Activated T-cell treated with anti-CD3 and anti-CD28 coated beads, Interleukin-2, amount 50 U/mL, for 72 hours (primary cell): ENCODE data around the gene NEK1. TPM values are rescaled to one million over a fixed set of nuclear protein-coding genes. Genes with fewer than 3 reads are reported as not detected.

Experiments used
- ATAC-seq, 2 donors: fragments of 150-1000 bp; cut with Tn5 transposase; replicated peaks in 1 of 2; 2 replicates each; pipeline ENCODE4 v1.10.0; 2021; ENCODE audit warnings: moderate library complexity in 2 of 2, mild to moderate bottlenecking in 1 of 2
- DNase-seq, 2 donors: peaks; one replicate each; pipeline ENCODE4 v3.0.0; 2021 to 2022; ENCODE audit warnings: mixed read lengths in 1 of 2
- H3K27ac Mint-ChIP-seq: one replicate; pipeline ENCODE4 v1.8.0; 2022; ENCODE audit warnings: mild to moderate bottlenecking, moderate library complexity, mixed read lengths
- H3K27me3 Mint-ChIP-seq: one replicate; pipeline ENCODE4 v1.8.0; 2022; ENCODE audit warnings: low read depth, mixed read lengths
- H3K36me3 Mint-ChIP-seq, 2 donors: one replicate each; pipeline ENCODE4 v1.8.0; 2022; ENCODE audit warnings: mixed read lengths in 2 of 2, mild to moderate bottlenecking in 1 of 2; ENCODE audit not compliant: insufficient read depth in 2 of 2
- H3K4me1 Mint-ChIP-seq: one replicate; pipeline ENCODE4 v1.8.0; 2022; ENCODE audit warnings: low read depth, mixed read lengths
- H3K4me3 Mint-ChIP-seq, 2 donors: one replicate each; pipeline ENCODE4 v1.8.0; 2022; ENCODE audit warnings: mild to moderate bottlenecking in 2 of 2, mixed read lengths in 2 of 2, moderate library complexity in 2 of 2
- H3K9me3 Mint-ChIP-seq, 2 donors: one replicate each; pipeline ENCODE4 v1.8.0; 2022; ENCODE audit warnings: mixed read lengths in 2 of 2
- total RNA-seq, 2 donors: library from RNA; stranded (reverse); gene quantifications; one replicate each; pipeline ENCODE4 v1.2.3, GENCODE V29; 2022

Gene NEK1
- total RNA-seq, 2 donors from 2014 or later, result 15.1 to 15.7 TPM

DNA sequence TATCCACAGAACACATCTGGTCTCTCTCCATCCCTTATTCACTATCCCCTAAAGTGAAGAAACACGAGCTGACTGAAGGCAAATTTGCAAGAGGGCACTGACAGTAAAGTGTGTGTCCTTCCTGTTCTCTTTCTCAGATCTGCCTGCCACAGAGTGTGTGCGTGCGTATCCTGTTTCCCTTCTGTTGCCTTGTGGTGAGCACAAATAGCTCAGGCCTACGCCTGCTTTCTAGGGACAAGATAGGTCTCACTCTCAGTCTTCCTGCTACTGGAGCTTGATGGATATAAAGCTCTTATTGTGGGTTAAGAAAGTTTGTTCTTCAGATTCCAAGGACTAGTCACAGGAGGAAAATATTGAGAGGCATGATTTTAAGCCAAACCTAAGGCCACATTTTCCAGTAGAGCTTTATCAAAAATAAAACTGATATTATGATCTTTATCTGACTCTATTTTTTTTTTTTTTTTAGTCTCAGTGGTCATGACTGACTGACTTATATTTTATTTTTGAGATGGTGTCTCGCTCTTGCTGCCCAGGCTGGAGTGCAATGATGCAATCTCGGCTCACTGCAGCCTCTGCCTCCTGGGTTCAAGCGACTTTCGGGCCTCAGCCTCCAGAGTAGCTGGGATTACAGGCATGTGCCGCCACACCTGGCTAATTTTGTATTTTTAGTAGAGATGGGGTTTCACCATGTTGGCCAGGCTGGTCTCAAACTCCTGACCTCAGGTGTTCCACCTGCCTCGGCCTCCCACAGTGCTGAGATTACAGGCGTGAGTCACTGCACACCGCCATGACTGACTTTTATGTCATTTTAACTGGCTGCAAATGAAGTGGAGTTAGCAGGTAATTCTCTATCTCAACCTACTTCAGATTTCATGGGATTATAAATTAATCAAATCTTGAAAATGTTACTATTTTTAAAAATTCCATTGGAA is 201.3 kb downstream of the NEK1 start:
- DNase-seq (peak; percentile 58 to 60), ATAC-seq (peak; percentile 99)
- H3K27me3 Mint-ChIP-seq, result no peaks in the 10 kb centered on the region
- H3K4me3 Mint-ChIP-seq, result peak overlapping the region; percentile 44 to 51
- no peaks in the 10 kb centered on the region for H3K9me3 Mint-ChIP-seq
- no peaks in the 10 kb centered on the region for H3K36me3 Mint-ChIP-seq
- peak overlapping the region; percentile 12 for H3K27ac Mint-ChIP-seq
- peaks cover 30% of the 10 kb centered on the region for H3K4me1 Mint-ChIP-seq

DNA sequence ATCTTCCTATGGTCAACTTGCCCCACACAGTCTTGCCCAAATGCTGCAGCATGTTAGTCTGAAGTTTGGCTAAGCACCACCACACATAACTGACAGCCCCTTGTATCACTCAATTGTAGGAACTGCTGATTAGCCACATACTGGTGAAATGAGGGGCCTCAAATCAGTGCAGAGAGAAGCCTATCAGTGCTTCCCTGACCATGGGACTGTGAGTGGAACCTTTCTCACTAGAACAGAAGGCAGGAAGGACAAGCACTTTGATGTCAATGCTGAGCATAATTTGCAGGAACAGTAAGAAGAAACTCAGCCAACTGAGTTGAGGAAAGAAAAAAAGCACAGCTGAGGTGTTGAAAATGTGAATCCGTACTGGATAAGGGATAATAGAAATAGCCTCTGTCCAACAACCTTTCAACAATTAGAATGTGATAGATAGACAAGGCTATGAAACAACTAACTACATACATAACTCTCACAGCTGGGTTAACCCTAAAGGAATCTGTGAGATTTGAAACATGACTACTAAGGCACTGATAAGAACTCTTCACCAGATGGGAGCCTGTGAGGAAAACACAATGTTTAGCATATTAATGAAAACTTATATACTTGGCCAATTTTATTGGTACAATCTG is 205.1 kb downstream of the NEK1 start:
- no peak overlapping the region for H3K27ac Mint-ChIP-seq
- no peaks in the 10 kb centered on the region for H3K9me3 Mint-ChIP-seq
- no peaks in the 10 kb centered on the region for H3K27me3 Mint-ChIP-seq
- H3K4me1 Mint-ChIP-seq, result peaks cover 23% of the 10 kb centered on the region
- no peak overlapping the region for H3K4me3 Mint-ChIP-seq
- no peak for ATAC-seq
- no peak for DNase-seq
- no peaks in the 10 kb centered on the region for H3K36me3 Mint-ChIP-seq

DNA sequence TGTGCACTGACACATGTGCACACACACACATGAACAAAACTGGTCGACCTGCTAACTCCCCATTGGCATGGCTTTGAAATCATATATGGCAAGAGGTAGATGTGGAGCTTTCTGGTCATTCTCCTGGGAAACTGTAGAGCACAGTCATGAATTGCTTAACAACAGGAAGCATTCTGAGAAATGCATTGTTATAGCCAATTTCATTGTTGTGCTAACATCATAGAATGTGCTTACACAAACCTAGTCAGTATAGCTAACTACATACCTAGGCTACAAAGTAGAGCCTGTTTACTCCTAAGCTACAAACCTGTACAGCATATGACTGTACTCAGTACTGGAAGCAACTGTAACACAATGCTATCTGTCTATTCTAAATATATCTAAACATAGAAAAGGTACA is 207.4 kb downstream of the NEK1 start:
- Mint-ChIP-seq H3K4me3 (no peak overlapping the region), H3K4me1 (no peaks in the 10 kb centered on the region), H3K36me3 (peaks cover 0 to 2% of the 10 kb centered on the region in 2 donors), H3K9me3 (no peaks in the 10 kb centered on the region), H3K27me3 (no peaks in the 10 kb centered on the region), H3K27ac (no peak overlapping the region)
- ATAC-seq (no peak), DNase-seq (no peak)

DNA sequence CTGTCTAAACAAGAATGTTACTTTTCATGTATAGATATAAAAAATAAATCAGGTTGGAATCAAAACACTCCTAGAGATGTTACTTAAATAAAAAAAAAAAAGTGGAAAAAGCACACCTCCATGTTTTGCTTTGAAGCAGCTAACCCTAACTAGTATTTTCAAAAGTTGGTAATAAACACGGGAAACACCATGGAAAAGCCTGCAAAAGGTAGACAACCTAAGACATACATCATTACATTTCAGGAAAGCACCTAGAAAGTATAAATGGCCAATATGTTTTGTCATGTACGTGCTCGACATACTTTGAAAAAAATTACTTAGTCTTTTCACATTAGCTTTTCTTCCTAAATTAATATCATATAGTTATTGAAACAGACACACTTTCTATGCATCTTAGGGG is 211.6 kb downstream of the NEK1 start:
- H3K4me1 Mint-ChIP-seq, result no peaks in the 10 kb centered on the region
- no peaks in the 10 kb centered on the region for H3K9me3 Mint-ChIP-seq
- no peak for DNase-seq
- no peak overlapping the region for H3K27ac Mint-ChIP-seq
- no peaks in the 10 kb centered on the region for H3K27me3 Mint-ChIP-seq
- H3K36me3 Mint-ChIP-seq, result peaks cover 0 to 4% of the 10 kb centered on the region in 2 donors
- ATAC-seq, result no peak
- H3K4me3 Mint-ChIP-seq, result no peak overlapping the region

DNA sequence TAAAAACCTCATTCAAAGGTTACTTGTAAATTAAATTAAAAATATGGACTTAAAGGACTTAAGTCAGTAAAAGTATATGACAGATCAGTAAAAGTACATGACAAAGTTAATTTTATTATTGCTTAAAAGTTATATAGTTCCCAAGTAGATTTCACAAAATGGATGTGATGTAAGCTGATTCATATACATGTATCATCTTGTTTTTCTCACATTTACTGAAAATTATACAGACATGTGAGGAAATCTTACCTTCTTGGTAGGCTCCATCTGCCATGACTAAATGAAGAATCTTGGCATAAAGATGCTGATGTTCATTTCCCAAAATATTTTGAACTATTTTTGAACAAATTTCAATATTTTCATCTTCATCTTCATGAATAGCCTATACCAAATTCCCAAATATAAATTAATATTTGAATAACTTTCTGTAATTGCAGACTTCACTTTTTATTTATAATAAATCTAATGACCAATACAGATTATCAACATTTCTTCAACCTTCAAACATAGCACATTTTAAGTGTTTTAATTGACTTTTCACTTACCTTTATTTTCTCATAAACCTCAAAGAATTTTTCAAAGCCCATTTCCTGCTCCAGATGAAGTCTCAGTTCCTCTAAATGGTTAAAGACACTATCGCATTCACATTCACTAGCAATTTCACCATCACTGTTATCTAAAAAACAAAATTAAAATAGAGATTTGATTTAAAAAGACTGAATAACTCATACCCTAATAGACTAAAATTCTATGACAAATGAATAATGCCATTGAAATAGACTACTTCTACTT is 212.2 kb downstream of the NEK1 start:
- Mint-ChIP-seq H3K27me3 (no peaks in the 10 kb centered on the region), H3K36me3 (peaks cover 1 to 4% of the 10 kb centered on the region in 2 donors), H3K27ac (no peak overlapping the region), H3K4me1 (no peaks in the 10 kb centered on the region), H3K4me3 (no peak overlapping the region), H3K9me3 (no peaks in the 10 kb centered on the region)
- DNase-seq, result no peak
- ATAC-seq, result no peak

DNA sequence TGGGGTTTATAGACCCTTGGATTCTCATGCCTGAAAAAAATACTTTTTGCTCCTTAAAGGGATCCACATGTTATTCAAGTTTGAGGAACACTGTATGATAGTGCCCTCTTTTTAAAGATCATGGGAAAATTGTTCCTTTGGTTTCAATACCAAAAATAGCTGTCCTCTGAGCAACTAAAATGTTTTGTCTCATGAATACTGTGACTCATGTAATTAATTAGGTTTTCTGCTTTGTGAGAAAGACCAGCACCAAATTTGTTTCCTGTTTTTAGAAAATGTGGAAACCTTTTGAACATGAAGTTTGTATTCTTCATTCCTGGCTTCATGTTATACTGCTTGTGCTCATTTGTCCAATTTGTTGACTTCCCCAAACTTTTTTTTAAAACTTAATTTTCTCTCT is 214.1 kb downstream of the NEK1 start:
- Mint-ChIP-seq H3K27ac (no peak overlapping the region), H3K4me3 (no peak overlapping the region), H3K36me3 (peaks cover 2 to 4% of the 10 kb centered on the region in 2 donors), H3K27me3 (no peaks in the 10 kb centered on the region), H3K4me1 (no peaks in the 10 kb centered on the region), H3K9me3 (no peaks in the 10 kb centered on the region)
- ATAC-seq (no peak), DNase-seq (no peak)

DNA sequence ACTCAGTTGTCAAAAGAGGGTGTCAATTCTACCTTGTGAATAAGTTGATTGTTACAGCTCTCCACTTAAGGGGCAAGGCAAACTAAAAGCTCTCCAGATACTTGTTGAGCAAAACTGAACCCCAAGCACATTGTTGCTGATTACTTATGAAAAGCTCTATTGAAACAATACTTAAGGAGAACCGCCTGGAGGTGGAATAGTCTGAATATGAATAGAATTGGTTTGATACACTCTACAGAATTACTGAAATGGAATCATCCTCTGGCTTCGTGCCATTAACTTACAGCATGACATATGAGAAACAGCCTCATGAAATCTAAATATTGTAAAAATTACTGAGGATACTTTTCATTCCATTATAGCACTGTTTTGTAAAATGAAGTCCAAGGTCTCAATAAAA is 214.6 kb downstream of the NEK1 start:
- Mint-ChIP-seq H3K27me3 (no peaks in the 10 kb centered on the region), H3K4me3 (no peak overlapping the region), H3K36me3 (peaks cover 2 to 4% of the 10 kb centered on the region in 2 donors)

DNA sequence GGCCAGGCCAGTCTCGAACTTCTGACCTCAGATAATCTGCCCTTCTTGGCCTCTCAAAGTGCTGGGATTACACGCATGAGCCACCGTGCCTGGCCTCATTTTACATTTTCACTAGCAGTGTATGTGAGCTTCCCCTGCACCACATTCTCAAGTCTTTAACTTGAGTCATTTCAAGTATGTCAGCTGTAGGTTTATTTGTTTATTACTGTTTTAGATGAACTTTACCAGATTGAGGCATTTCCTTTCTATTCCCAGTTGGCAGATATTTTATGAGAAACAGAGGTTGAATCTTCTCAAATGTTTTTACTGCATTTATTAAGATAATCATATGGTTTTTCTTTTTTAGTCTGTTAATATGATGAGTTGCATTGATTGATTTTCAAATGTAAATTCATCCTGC is 227.0 kb downstream of the NEK1 start:
- H3K4me1 Mint-ChIP-seq, result no peaks in the 10 kb centered on the region
- DNase-seq (no peak), ATAC-seq (no peak)
- no peaks in the 10 kb centered on the region for H3K36me3 Mint-ChIP-seq
- H3K9me3 Mint-ChIP-seq, result peaks cover 8 to 10% of the 10 kb centered on the region in 2 donors
- no peaks in the 10 kb centered on the region for H3K27me3 Mint-ChIP-seq
- H3K4me3 Mint-ChIP-seq, result no peak overlapping the region
- no peak overlapping the region for H3K27ac Mint-ChIP-seq

More for the DNA sequence above, 214.6 kb downstream of the NEK1 start:
- Mint-ChIP-seq H3K4me1 (no peaks in the 10 kb centered on the region), H3K9me3 (no peaks in the 10 kb centered on the region), H3K27ac (no peak overlapping the region)
- ATAC-seq, result no peak
- no peak for DNase-seq

DNA sequence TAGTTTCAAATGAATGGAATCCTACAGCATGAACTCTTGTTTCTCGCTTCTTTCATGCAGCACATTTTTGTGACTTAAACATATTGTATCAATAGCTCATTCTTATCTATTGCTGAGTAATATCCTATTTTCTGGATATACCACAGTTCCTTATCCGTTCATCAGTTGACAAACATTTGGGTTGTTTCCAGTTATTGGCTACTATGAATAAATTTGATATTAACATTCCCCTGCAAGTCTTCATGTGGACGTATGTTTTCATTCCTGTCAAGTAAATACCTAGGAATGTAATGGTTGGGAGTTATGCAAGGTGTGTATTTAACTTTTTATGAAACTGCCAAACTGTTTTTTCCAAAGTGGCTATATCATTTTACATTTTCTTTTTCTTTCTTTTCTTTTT is 227.6 kb downstream of the NEK1 start:
- no peak overlapping the region for H3K27ac Mint-ChIP-seq
- H3K4me1 Mint-ChIP-seq, result no peaks in the 10 kb centered on the region
- H3K4me3 Mint-ChIP-seq, result no peak overlapping the region
- H3K36me3 Mint-ChIP-seq, result no peaks in the 10 kb centered on the region
- peaks cover 8 to 13% of the 10 kb centered on the region in 2 donors for H3K9me3 Mint-ChIP-seq
- DNase-seq (no peak), ATAC-seq (no peak)
- no peaks in the 10 kb centered on the region for H3K27me3 Mint-ChIP-seq

DNA sequence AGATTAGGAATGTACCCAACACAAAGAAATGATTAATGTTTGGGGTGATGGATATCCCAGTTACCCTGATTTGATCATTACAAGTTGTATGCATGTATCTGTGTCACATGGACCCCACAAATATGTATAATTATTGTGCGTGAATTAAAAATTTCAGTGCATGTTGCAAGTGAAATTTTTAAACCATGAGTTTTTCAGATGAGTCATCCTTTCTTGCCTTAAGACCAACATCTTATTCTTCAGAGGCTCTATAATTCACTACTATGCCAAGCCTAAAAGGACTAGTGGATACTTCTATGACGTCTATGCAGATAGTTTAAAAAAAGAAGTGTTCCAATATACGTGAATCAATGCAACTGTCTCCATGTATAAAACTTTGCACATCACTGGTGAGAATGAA is 228.7 kb downstream of the NEK1 start:
- H3K27me3 Mint-ChIP-seq, result no peaks in the 10 kb centered on the region
- H3K4me1 Mint-ChIP-seq, result no peaks in the 10 kb centered on the region
- peaks cover 6 to 12% of the 10 kb centered on the region in 2 donors for H3K9me3 Mint-ChIP-seq
- ATAC-seq, result no peak
- H3K27ac Mint-ChIP-seq, result no peak overlapping the region
- H3K4me3 Mint-ChIP-seq, result no peak overlapping the region
- no peak for DNase-seq
- peaks cover 0 to 2% of the 10 kb centered on the region in 2 donors for H3K36me3 Mint-ChIP-seq

DNA sequence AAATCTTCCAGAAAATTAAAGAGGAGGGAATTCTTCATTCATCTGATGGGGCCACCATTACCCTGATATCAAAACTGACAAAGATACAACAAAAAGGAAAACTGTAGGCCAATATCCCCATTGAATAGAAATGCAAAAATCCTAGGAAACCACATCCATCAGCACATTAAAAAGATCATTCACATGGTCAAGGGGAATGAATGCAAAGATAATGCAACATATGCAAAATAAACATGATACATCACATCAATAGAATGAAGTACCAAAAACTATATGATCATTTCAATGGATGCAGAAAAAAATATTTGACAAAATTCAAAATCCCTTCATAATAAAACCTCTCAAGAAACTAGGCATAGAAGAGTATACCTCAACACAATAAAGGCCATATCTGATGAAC is 232.7 kb downstream of the NEK1 start:
- ATAC-seq (no peak), DNase-seq (no peak)
- H3K9me3 Mint-ChIP-seq, result peaks cover 9 to 20% of the 10 kb centered on the region in 2 donors
- H3K4me3 Mint-ChIP-seq, result no peak overlapping the region
- H3K4me1 Mint-ChIP-seq, result no peaks in the 10 kb centered on the region
- peaks cover 9% of the 10 kb centered on the region in 2 donors for H3K36me3 Mint-ChIP-seq
- H3K27me3 Mint-ChIP-seq, result no peaks in the 10 kb centered on the region
- H3K27ac Mint-ChIP-seq, result no peak overlapping the region

DNA sequence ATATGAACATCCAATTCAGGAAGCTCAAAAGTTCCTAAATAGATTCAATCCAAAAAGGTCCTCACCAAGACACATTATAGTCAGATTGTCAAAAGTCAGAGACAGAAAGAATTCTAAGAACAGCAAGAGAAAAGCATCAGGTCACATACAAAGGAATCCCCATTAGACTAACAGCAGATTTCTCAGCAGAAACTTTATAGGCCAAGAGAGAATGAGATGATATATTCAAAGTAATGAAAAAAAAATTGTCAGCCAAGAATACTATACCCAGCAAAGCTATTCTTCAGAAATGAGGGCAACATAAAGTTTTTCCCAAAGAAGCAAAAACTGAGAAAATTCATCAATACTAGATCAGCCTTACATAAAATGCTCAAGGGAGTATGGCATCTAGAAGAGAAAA is 235.0 kb downstream of the NEK1 start:
- Mint-ChIP-seq H3K27me3 (no peaks in the 10 kb centered on the region), H3K27ac (no peak overlapping the region), H3K4me3 (no peak overlapping the region), H3K9me3 (peaks cover 9 to 20% of the 10 kb centered on the region in 2 donors), H3K4me1 (no peaks in the 10 kb centered on the region), H3K36me3 (peaks cover 9% of the 10 kb centered on the region in 2 donors)
- DNase-seq (no peak), ATAC-seq (no peak)

DNA sequence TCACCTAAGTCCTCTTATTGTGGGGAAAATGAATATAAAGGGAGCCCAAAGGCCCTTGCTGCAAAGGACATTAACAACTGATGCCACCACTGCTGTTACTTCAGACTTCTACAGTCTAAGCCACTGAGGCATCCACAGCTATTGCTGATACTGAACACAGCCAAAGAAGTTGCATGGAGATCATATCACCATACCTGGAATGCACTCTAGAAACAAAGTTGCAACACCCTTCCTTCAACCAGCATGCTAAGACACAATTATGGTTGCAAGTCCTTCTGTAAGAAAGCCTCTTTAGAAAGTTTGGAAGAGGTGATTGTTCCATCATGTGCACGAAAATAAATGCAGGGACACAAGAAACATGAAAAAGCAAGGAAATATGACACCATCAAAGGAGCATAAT is 236.0 kb downstream of the NEK1 start:
- ATAC-seq (no peak), DNase-seq (no peak)
- H3K27me3 Mint-ChIP-seq, result no peaks in the 10 kb centered on the region
- H3K27ac Mint-ChIP-seq, result no peak overlapping the region
- H3K36me3 Mint-ChIP-seq, result peaks cover 9% of the 10 kb centered on the region in 2 donors
- peaks cover 7 to 18% of the 10 kb centered on the region in 2 donors for H3K9me3 Mint-ChIP-seq
- H3K4me1 Mint-ChIP-seq, result no peaks in the 10 kb centered on the region
- H3K4me3 Mint-ChIP-seq, result no peak overlapping the region
